NCI-H1436 (cell line): ENCODE data around the gene TRIM40.
"Not testable (repeated sequence)": the region's sequence is repeated elsewhere in the genome, so short reads cannot be mapped to it uniquely, and the experiment has no call there.

Experiments
- DNase-seq: peaks from one replicate; lab custom pipeline; 2025; lab: John Stamatoyannopoulos, UW

Gene TRIM40

DNA sequence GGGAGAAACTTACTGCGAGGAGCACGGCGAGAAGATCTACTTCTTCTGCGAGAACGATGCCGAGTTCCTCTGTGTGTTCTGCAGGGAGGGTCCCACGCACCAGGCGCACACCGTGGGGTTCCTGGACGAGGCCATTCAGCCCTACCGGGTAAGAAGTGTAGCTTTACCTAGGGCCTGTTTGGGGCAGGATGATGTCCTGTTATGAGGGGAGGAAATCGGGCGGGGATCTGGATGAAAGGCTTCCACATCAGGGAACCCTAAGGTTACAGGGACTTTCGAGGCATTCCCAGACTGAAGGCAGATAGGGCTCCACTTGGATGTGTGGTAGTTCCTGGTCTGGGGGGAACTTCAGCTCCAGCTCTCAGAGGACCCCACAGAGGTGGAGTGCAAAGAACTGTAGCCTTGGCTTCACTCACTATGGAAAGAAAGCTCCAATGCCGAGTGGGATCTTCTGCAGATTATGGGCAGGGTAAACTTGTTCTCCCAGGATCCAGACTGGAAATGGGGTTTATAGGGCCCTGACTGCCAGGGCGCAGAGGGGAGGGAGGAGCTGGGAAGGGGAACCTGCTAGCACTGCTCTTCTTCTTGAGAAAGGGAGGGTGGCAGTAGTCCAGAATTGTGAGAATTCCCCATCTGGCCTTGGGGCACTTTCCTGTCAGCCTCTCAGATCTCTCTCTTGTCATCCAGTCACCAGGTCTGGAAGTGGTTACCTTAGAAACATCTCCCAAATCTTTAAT lies 28.1 kb downstream of the TRIM40 start:
- no peak for DNase-seq

- no peak for DNase-seq
Measured at GRCh38 chr6:30164714-30165113, 28.8 kb downstream of the TRIM40 start.

DNA sequence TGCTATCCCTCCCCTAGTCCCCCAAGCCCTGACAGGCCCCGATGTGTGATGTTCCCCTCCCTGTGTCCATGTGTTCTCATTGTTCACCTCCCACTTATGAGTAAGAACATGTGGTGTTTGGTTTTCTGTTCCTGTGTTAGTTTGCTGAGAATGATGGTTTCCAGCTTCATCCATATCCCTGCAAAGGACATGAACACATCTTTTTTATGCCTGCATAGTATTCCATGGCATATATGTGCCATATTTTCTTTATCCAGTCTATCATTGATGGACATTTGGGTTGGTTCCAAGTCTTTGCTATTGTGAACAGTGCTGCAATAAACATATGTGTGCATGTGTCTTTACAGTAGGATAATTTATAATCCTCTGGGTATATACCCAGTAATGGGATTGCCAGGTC lies 29.3 kb downstream of the TRIM40 start:
- not testable (repeated sequence) for DNase-seq

DNA sequence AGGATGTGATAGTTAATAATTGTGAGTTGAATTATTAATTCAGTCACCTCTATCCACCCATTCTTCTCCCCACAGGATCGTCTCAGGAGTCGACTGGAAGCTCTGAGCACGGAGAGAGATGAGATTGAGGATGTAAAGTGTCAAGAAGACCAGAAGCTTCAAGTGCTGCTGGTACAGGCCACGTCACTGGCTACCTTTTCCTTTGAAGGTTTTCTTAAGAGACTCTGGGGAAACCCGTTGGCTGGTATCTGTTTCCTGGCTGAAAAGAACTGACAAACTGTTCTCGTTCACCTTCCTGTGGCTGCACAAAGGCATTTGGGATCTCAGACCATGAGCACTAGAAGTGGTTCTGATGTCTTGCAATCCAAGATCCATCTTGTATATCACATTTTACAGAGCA lies 31.2 kb downstream of the TRIM40 start:
- DNase-seq, result no peak

GRCh38 chr6:30168741-30169140 lies 32.8 kb downstream of the TRIM40 start:
- no peak for DNase-seq

GRCh38 chr6:30169658-30170614 lies 34.0 kb downstream of the TRIM40 start:
- peak; percentile 17 for DNase-seq

- DNase-seq, result no peak
Measured at GRCh38 chr6:30171677-30172471, 35.9 kb downstream of the TRIM40 start.

- no peak for DNase-seq
Measured at GRCh38 chr6:30172681-30173080, 36.7 kb downstream of the TRIM40 start.

DNA sequence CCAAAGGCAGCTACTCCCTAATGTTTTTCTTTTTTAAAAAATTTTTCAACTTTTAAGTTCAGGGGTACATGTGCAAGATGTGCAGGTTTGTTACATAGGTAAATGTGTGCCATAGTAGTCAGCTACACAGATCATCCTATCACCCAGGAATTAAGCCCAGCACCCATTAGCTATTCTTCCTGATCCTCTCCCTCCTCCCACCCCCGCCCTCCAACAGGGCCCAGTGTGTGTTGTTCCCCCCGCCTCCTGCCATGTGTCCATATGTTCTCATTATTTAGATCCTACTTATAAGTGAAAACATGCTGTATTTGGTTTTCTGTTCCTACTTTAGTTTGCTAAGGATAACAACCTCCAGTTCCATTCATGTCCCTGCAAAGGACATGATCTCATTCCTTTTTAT lies 39.8 kb downstream of the TRIM40 start:
- no peak for DNase-seq

GRCh38 chr6:30178837-30179236 lies 42.9 kb downstream of the TRIM40 start:
- no peak for DNase-seq

GRCh38 chr6:30180145-30180544 lies 44.2 kb downstream of the TRIM40 start:
- DNase-seq, result no peak

DNA sequence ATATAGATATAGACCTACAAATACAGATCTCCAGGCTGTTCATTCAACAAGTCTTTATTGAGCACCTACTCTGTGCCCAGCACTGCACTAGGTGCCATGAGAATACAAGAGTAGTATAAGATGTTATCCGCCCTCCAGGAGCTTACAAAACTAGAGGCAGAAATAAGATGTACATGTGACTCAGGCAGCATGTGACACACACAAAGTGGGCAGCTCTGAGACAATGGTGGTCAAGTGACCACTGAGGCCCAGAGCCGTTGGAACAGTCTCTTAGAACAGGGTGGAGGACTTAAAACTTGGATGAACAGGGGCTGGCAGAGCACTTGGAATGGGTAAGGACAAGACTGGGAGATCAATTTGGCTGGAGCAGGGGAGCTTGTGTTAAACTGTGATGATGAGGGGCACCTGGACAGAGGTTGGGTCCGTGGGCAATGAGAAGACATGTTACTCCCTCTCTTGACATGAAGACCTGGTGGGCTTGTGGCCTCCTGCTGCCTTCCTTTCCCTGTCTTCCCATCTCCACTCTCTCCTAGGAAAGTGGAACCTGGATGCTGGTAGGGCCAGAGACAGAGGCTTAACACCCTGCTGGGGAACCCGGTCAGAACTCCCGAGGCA lies 48.6 kb downstream of the TRIM40 start:
- no peak for DNase-seq

- DNase-seq, result no peak
Measured at GRCh38 chr6:30185846-30186484, 50.0 kb downstream of the TRIM40 start.

DNA sequence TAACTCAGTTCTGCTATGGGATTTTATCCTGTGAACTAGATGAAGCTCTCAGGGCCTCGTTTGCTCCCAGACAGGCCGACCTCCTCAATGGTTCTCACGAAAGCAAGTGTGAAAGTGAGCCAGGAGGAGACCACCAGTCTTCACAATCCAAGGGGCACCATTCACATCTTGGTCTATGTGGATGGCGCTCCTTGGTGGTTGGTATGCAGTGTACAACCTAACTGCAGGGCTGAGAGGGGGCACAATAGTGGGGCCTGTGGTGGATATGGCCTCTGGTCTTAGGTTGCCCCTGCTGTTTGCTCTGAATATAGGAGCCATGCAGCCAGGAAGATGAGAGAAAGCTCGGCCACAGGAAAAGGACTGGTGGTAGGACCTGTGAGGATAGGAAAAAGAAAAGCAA lies 52.6 kb downstream of the TRIM40 start:
- DNase-seq, result no peak

DNA sequence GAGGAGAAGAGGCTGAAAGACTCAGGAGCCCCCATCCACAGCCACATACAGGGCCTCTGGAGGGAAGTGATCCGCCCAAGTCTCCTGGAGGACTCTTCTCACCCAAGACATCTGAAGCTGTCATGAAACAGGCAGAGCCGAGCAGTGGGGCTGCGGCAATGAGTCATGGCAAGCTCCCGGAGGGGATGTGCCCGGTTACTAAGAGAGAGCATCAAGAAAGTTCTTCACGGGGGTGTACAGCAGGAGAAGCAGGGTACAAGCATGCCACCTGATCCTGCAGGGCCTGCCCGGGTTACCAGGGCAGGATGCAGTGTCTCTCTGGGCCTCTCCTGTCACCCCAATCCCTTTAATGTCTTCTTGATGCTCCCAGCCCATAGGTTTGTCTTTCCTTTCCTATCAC lies 56.1 kb downstream of the TRIM40 start:
- no peak for DNase-seq

DNA sequence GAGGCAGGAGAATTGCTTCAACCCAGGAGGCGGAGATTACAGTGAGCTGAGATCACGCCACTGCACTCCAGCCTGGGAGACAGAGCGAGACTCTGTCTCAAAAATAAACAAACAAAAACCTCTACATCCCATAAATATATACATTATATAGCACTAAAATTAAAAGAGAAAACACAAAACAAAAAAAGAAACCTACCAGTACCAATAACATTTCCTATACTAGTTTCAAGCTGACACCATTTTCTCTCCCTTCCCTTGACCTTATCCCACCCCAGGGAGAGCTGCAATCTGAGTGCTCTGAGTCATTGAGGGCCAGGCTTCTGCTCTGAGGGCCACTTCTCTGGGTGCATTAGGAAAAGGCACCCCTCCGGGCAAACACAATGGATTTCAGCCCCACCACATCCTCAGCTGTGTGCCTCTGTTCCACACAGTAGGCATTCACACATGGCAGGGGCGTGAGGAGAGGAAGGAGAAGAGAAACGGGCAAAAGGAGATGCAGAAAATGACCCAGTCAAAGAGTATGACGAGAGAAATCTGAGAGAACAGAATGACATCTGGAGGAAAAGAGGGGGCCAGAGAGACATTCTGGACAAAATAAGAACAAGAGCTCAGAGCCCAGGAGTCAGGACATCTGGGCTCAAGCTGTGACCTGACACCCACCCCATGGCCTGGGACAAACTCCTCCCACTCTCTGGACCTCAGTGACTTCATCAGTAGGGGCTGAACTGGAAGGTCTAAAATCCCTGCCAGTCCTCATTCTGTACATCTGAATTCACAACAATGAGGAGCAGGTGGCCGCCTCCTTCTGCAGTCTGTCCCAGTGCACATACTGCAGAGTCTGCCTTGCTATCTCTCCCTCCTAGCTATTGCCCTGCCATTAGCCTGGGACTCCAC lies 59.1 kb downstream of the TRIM40 start:
- no peak for DNase-seq

DNA sequence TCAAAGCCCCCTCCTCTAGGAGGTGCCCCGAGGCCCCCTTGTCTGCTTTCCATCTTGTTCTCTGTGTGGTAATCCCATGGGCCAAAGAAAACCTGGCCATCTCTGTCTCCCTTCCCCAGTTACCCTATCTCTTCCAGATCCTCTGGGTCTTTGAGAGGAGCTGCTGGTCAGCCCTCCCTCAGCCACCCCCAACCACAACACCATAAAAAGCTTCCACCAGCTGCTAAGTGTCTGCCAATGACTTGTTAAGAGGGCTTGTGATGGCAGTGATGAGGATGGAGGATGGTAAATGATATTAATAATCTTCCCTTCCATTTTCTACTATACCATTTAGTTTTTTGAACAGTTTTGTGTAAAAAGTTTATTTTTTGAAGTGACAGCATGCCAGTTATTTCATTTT lies 60.0 kb downstream of the TRIM40 start:
- DNase-seq, result no peak

- DNase-seq, result no peak
Measured at GRCh38 chr6:30196376-30196775, 60.4 kb downstream of the TRIM40 start.
